ENCODE data around the gene RMRP. TPM values are rescaled to one million over a fixed set of nuclear protein-coding genes. Genes with fewer than 3 reads are reported as not detected.
"Not testable (repeated sequence)": the region's sequence is repeated elsewhere in the genome, so short reads cannot be mapped to it uniquely, and the experiment has no call there.

Gene RMRP
- polyA plus RNA-seq, 2 donors = 3.3 to 333 TPM

DNA sequence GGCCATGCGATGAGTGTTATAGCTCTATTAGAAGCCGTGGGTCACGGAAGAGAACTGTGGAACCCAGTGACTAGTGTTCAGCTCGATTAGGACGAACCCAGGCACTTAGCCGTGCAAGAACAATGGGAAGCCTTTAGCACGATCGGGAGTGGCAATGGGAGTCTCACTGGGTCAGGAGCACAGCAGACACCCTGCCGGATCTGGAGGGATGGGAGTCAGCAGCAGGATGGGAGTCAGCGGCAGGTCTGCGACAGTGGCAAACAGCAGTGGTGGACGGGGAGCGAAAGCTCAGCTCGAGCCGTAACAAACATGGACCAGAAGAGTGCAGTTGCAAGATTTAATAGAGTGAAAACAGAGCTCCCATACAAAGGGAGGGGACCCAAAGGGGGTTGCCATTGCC, 17.4 kb downstream of the RMRP start:
- H3K27ac ChIP-seq (ENCODE audit: low read depth in 2 of 2, low read length in 1 of 2); H3K9me3 ChIP-seq (ENCODE audit: control insufficient read depth in 2 of 2, insufficient read depth in 1 of 2, low read depth in 1 of 2, low read length in 1 of 2); H3K4me3 ChIP-seq (ENCODE audit: low read depth in 1 of 2, low read length in 2 of 2); H3K27me3 ChIP-seq (ENCODE audit: control insufficient read depth in 1 of 2, insufficient read depth in 2 of 2, low read length in 2 of 2); H3K4me1 ChIP-seq (ENCODE audit: control insufficient read depth in 2 of 2, insufficient read depth in 2 of 2, low read length in 1 of 2); H3K36me3 ChIP-seq (ENCODE audit: control insufficient read depth in 2 of 2, insufficient read depth in 2 of 2, low read length in 1 of 2): not testable (repeated sequence)
- 96 to 98% methylated on average over 15 of the region's 15 CpGs for WGBS, 2 donors

DNA sequence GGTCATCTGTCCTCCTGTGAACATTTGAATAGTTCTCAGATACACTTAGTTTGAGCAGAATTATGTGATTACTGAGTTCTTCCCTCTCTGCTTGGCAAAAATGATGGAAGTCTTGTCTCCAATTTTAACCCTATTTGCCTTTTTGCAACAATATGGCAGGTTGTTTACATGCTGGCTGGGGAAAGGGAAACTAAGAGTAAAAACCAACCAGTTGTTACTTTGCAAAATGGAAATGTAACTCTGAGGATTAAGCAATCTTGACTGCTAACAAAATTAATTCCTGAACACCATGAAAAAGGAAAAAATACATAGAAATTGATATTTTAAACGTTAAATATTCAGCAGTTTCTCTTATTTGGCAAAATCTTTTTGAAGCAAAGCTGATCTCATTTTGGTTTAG, 18.2 kb downstream of the RMRP start:
- Histone ChIP-seq H3K4me1 (ENCODE audit: control insufficient read depth in 2 of 2, insufficient read depth in 2 of 2, low read length in 1 of 2) (no peaks in the 10 kb centered on the region), H3K36me3 (ENCODE audit: control insufficient read depth in 2 of 2, insufficient read depth in 2 of 2, low read length in 1 of 2) (peaks cover 0 to 3% of the 10 kb centered on the region in 2 donors), H3K9me3 (ENCODE audit: control insufficient read depth in 2 of 2, insufficient read depth in 1 of 2, low read depth in 1 of 2, low read length in 1 of 2) (no peaks in the 10 kb centered on the region), H3K27me3 (ENCODE audit: control insufficient read depth in 1 of 2, insufficient read depth in 2 of 2, low read length in 2 of 2) (no peaks in the 10 kb centered on the region), H3K4me3 (ENCODE audit: low read depth in 1 of 2, low read length in 2 of 2) (no peak overlapping the region), H3K27ac (ENCODE audit: low read depth in 2 of 2, low read length in 1 of 2) (no peak overlapping the region)
- WGBS, 2 donors = 80 to 85% methylated on average over 1 of the region's 1 CpG

DNA sequence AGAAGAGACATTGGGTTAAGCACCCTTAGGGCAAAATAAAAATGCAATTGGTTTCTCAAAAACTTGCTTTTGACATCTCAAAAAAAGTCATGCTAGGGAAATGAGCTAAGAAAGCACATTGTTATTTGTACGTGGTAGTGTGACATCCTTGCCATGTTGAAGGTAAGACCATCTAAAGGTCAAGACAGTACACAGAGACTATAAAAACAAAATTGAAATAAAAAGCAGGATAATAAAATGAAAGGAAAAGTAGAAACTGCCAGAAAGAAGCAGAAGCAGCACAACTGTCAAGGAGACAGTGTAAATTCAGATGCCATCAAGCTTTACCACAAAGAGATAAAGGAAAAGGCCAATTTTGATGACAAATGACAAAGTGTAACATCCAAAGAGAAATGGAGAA, 18.6 kb downstream of the RMRP start:
- WGBS, 2 donors = 46 to 67% methylated on average over 1 of the region's 1 CpG
- H3K4me3 ChIP-seq (ENCODE audit: low read depth in 1 of 2, low read length in 2 of 2); H3K27ac ChIP-seq (ENCODE audit: low read depth in 2 of 2, low read length in 1 of 2): not testable (repeated sequence)

DNA sequence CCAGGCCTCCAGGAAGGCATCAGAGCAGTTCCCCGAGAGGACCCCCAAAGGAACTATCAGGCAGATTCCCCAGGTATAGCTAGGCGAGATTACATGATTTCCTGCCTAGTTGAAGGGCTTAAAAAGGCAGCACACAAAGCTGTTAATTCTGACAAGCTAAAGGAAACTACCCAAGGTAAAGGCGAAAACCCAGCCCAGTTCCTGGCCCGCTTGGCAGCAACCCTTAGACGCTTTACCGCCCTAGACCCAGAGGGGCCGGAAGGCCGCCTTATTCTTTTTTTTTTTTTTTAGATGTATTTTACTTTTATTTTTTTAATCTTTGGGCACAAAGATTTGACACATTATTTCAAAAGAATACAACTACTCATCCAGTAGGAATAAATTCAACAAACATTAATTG, 19.1 kb downstream of the RMRP start:
- H3K4me3 ChIP-seq (ENCODE audit: low read depth in 1 of 2, low read length in 2 of 2); H3K27ac ChIP-seq (ENCODE audit: low read depth in 2 of 2, low read length in 1 of 2); H3K9me3 ChIP-seq (ENCODE audit: control insufficient read depth in 2 of 2, insufficient read depth in 1 of 2, low read depth in 1 of 2, low read length in 1 of 2); H3K36me3 ChIP-seq (ENCODE audit: control insufficient read depth in 2 of 2, insufficient read depth in 2 of 2, low read length in 1 of 2); H3K27me3 ChIP-seq (ENCODE audit: control insufficient read depth in 1 of 2, insufficient read depth in 2 of 2, low read length in 2 of 2); H3K4me1 ChIP-seq (ENCODE audit: control insufficient read depth in 2 of 2, insufficient read depth in 2 of 2, low read length in 1 of 2): not testable (repeated sequence)
- 71 to 74% methylated on average over 7 of the region's 8 CpGs for WGBS, 2 donors

More for the DNA sequence above, 18.6 kb downstream of the RMRP start:
- not testable (repeated sequence) for H3K27me3 ChIP-seq (ENCODE audit: control insufficient read depth in 1 of 2, insufficient read depth in 2 of 2, low read length in 2 of 2); H3K9me3 ChIP-seq (ENCODE audit: control insufficient read depth in 2 of 2, insufficient read depth in 1 of 2, low read depth in 1 of 2, low read length in 1 of 2); H3K4me1 ChIP-seq (ENCODE audit: control insufficient read depth in 2 of 2, insufficient read depth in 2 of 2, low read length in 1 of 2); H3K36me3 ChIP-seq (ENCODE audit: control insufficient read depth in 2 of 2, insufficient read depth in 2 of 2, low read length in 1 of 2)

DNA sequence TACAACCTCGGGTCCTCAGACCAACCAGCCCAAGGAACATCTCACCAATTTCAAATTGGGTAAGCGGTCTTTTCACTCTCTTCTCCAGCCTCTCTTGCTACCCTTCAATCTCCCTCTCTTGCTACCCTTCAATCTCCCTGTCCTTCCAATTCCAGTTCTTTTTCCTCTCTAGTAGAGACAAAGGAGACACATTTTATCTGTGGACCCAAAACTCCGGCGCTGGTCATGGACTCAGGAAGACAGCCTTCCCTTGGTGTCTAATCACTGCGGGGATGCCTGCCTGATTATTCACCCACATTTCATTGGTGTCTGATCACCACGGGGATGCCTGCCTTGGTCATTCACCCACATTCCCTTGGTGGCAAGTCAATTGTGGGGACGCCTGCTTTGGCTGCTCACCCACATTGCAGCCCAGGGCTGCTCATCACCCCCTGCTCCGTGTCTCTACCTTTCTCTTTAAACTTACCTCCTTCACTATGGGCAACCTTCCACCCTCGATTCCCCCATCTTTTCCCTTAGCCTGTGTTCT, 20.3 kb downstream of the RMRP start:
- not testable (repeated sequence) for H3K36me3 ChIP-seq (ENCODE audit: control insufficient read depth in 2 of 2, insufficient read depth in 2 of 2, low read length in 1 of 2)
- WGBS, 2 donors = 90 to 95% methylated on average over 9 of the region's 9 CpGs

DNA sequence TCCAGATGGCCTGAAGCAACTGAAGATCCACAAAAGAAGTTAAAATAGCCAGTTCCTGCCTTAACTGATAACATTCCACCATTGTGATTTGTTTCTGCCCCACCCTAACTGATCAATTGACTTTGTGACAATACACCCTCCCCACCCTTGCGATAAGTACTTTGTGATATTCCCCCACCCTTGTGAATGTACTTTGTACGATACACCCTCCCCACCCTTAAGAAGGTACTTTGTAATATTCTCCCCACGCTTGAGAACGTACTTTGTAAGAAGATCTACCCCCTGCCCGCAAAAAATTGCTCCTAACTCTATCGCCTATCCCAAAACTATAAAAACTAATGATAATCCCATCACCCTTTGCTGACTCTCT, 21.0 kb downstream of the RMRP start:
- H3K4me3 ChIP-seq (ENCODE audit: low read depth in 1 of 2, low read length in 2 of 2); H3K36me3 ChIP-seq (ENCODE audit: control insufficient read depth in 2 of 2, insufficient read depth in 2 of 2, low read length in 1 of 2); H3K27me3 ChIP-seq (ENCODE audit: control insufficient read depth in 1 of 2, insufficient read depth in 2 of 2, low read length in 2 of 2); H3K27ac ChIP-seq (ENCODE audit: low read depth in 2 of 2, low read length in 1 of 2); H3K9me3 ChIP-seq (ENCODE audit: control insufficient read depth in 2 of 2, insufficient read depth in 1 of 2, low read depth in 1 of 2, low read length in 1 of 2); H3K4me1 ChIP-seq (ENCODE audit: control insufficient read depth in 2 of 2, insufficient read depth in 2 of 2, low read length in 1 of 2): not testable (repeated sequence)
- WGBS, 2 donors = 94 to 96% methylated on average over 6 of the region's 6 CpGs

More for the DNA sequence above, 20.3 kb downstream of the RMRP start:
- not testable (repeated sequence) for H3K27me3 ChIP-seq (ENCODE audit: control insufficient read depth in 1 of 2, insufficient read depth in 2 of 2, low read length in 2 of 2); H3K27ac ChIP-seq (ENCODE audit: low read depth in 2 of 2, low read length in 1 of 2); H3K4me1 ChIP-seq (ENCODE audit: control insufficient read depth in 2 of 2, insufficient read depth in 2 of 2, low read length in 1 of 2); H3K9me3 ChIP-seq (ENCODE audit: control insufficient read depth in 2 of 2, insufficient read depth in 1 of 2, low read depth in 1 of 2, low read length in 1 of 2); H3K4me3 ChIP-seq (ENCODE audit: low read depth in 1 of 2, low read length in 2 of 2)

DNA sequence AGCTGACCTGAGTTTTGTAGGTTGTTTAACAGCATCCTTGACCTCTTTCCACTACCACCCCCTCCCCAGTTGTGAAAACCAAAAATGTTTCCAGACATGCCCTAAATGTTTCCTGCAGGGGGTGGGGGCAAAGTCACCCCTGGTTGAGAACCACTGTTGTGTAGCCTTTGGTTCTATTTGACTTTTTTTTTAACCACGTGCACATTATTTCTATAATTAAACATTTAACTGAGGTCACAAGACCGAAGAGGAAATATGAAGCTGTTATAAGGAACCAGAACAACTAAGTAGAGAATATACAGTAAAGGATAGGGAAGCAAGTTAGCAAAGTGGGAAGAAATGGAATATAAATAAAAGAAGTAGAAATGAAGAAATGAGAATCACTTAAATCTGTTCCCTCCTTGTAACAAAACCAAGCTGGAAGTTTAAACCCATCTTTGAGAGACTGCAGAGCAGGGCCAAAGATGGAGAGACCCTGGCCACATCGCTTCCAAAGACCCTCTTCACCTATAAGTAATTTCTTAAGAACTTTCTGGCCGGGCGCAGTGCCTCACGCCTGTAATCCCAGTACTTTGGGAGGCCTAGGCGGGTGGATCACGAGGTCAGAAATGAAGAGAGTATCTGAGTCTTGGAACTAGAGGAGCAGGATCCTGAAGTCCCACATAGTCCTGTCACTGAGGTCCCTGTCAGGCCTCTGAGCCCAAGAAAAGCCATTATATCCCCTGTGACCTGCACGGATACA, 21.5 kb downstream of the RMRP start:
- no peak overlapping the region for H3K27ac ChIP-seq (ENCODE audit: low read depth in 2 of 2, low read length in 1 of 2)
- H3K4me3 ChIP-seq (ENCODE audit: low read depth in 1 of 2, low read length in 2 of 2) = no peak overlapping the region
- no peaks in the 10 kb centered on the region for H3K9me3 ChIP-seq (ENCODE audit: control insufficient read depth in 2 of 2, insufficient read depth in 1 of 2, low read depth in 1 of 2, low read length in 1 of 2)
- no peaks in the 10 kb centered on the region for H3K27me3 ChIP-seq (ENCODE audit: control insufficient read depth in 1 of 2, insufficient read depth in 2 of 2, low read length in 2 of 2)
- H3K36me3 ChIP-seq (ENCODE audit: control insufficient read depth in 2 of 2, insufficient read depth in 2 of 2, low read length in 1 of 2) = peaks cover 0 to 3% of the 10 kb centered on the region in 2 donors
- H3K4me1 ChIP-seq (ENCODE audit: control insufficient read depth in 2 of 2, insufficient read depth in 2 of 2, low read length in 1 of 2) = no peaks in the 10 kb centered on the region
- WGBS, 2 donors = 81 to 88% methylated on average over 9 of the region's 9 CpGs

DNA sequence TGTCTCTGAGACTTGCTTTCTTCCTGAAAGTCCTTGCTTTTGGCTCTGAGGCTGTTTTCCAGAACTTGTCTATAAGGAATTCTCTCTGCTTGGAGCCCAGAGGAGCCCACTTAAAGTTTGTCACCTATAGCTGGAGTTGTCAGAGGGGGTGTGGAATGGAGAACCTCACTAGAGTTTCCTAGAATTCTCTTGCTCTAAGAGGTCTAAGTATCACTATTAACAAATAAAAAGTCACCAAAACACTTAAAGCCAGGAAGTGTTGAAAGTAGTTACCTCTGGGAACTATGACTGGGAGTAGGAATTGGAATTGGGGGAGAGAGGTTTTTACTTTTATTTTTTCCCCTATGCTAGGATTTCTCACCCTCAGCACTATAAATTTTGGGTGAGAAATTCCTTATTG, 22.1 kb downstream of the RMRP start:
- H3K27me3 ChIP-seq (ENCODE audit: control insufficient read depth in 1 of 2, insufficient read depth in 2 of 2, low read length in 2 of 2) = no peaks in the 10 kb centered on the region
- peaks cover 0 to 3% of the 10 kb centered on the region in 2 donors for H3K36me3 ChIP-seq (ENCODE audit: control insufficient read depth in 2 of 2, insufficient read depth in 2 of 2, low read length in 1 of 2)
- no peak overlapping the region for H3K4me3 ChIP-seq (ENCODE audit: low read depth in 1 of 2, low read length in 2 of 2)
- H3K9me3 ChIP-seq (ENCODE audit: control insufficient read depth in 2 of 2, insufficient read depth in 1 of 2, low read depth in 1 of 2, low read length in 1 of 2) = no peaks in the 10 kb centered on the region
- H3K27ac ChIP-seq (ENCODE audit: low read depth in 2 of 2, low read length in 1 of 2) = no peak overlapping the region
- H3K4me1 ChIP-seq (ENCODE audit: control insufficient read depth in 2 of 2, insufficient read depth in 2 of 2, low read length in 1 of 2) = no peaks in the 10 kb centered on the region

DNA sequence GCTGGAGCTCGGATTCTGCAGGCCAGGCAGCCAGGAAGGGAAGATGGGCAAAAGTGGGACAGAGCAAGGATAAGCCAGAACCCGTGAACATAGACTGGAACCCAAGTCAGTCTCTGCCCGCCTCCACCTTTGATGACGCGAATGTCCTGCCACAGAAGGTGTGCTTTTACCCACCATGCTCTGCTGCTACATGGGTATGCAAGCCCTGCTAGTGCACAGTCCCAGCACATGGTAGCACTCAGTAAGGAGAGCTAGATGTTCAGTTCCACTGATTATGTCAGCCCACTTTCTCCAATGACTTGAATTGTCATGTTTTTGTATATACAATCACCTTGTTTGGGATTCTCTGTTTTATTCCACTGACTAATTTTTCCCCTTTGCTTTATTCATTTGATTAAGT, 28.2 kb downstream of the RMRP start:
- no peak overlapping the region for H3K4me3 ChIP-seq (ENCODE audit: low read depth in 1 of 2, low read length in 2 of 2)
- H3K9me3 ChIP-seq (ENCODE audit: control insufficient read depth in 2 of 2, insufficient read depth in 1 of 2, low read depth in 1 of 2, low read length in 1 of 2) = no peaks in the 10 kb centered on the region
- H3K27ac ChIP-seq (ENCODE audit: low read depth in 2 of 2, low read length in 1 of 2) = no peak overlapping the region
- no peaks in the 10 kb centered on the region for H3K36me3 ChIP-seq (ENCODE audit: control insufficient read depth in 2 of 2, insufficient read depth in 2 of 2, low read length in 1 of 2)
- 84 to 89% methylated on average over 5 of the region's 5 CpGs for WGBS, 2 donors
- no peaks in the 10 kb centered on the region for H3K4me1 ChIP-seq (ENCODE audit: control insufficient read depth in 2 of 2, insufficient read depth in 2 of 2, low read length in 1 of 2)
- H3K27me3 ChIP-seq (ENCODE audit: control insufficient read depth in 1 of 2, insufficient read depth in 2 of 2, low read length in 2 of 2) = no peaks in the 10 kb centered on the region

DNA sequence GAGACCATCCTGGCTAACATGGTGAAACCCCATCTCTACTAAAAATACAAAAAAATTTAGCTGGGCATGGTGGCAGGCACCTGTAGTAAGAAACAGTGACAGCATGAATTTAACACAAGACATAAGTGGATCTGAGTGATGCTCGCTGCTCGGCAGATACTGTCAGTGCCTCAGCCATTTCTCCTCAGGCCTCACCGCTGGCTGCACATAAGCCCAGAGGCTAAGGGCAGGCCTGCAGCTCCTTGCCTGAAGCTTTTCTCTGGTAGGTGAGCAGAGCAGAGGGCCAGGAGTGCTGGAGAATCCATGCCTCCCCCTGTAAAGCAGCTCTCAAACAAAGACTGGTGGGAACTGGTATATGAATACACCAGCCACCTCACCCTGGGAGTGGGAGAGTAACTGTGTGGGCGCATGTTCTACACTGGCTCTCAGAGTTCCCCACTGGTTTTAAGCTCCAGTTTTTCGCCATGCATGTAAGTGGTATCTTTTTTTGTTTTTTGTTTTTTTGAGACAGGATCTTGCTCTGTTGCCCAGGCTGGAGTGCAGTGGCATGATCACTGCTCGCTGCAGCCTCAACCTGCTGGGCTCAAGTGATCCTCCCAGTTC, 29.3 kb downstream of the RMRP start:
- no peaks in the 10 kb centered on the region for H3K9me3 ChIP-seq (ENCODE audit: control insufficient read depth in 2 of 2, insufficient read depth in 1 of 2, low read depth in 1 of 2, low read length in 1 of 2)
- 93 to 98% methylated on average over 6 of the region's 6 CpGs for WGBS, 2 donors
- no peaks in the 10 kb centered on the region for H3K4me1 ChIP-seq (ENCODE audit: control insufficient read depth in 2 of 2, insufficient read depth in 2 of 2, low read length in 1 of 2)
- H3K36me3 ChIP-seq (ENCODE audit: control insufficient read depth in 2 of 2, insufficient read depth in 2 of 2, low read length in 1 of 2) = no peaks in the 10 kb centered on the region
- no peak overlapping the region for H3K4me3 ChIP-seq (ENCODE audit: low read depth in 1 of 2, low read length in 2 of 2)
- no peak overlapping the region for H3K27ac ChIP-seq (ENCODE audit: low read depth in 2 of 2, low read length in 1 of 2)
- no peaks in the 10 kb centered on the region for H3K27me3 ChIP-seq (ENCODE audit: control insufficient read depth in 1 of 2, insufficient read depth in 2 of 2, low read length in 2 of 2)
